ENCODE data around the gene FRA10AC1. TPM values are rescaled to one million over a fixed set of nuclear protein-coding genes. Genes with fewer than 3 reads are reported as not detected.

The FRA10AC1 gene
- total and polyA plus RNA-seq, 7 donors: 6.4 to 15.0 (median 13.2) TPM

DNA sequence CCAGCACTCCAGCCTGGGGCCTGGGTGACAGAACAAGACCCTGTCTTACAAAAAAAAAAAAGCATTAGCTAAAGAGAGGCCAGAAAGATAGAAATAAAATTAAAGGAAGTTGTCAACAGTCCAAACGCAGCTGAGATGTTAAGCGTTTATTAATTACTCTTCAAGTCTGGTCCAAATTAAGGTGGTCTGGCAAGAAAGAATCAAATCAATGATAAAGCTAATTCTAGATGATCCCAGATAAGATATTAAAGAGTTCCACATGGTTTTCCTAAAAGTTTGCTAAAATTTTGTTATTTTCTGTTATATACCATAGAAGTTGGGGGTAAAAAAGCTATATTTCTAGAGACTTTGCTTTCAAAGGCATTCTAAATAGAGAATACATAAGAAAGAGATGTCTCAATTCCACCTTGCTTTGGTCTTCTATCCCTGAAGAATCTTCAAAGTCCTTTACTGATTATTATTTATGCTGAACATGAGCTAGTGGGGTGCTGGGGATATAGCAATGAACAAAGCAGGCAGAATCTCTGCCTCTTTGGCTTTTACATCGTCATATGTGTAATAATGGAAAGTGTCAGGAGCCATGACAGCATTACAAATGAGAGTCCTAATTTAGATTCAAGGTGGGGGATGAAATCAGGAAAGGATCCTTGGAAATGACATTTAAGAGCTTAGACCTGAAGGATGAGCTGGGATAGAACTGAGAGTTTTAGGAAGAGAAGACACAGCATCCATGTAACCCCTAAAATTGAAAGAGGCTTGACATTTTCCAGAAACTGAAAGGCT, 23.4 kb downstream of the FRA10AC1 start:
- DNase-seq (no peak), ATAC-seq (no peak)
- Histone ChIP-seq H3K27ac (no peak overlapping the region), H3K4me1 (no peaks in the 10 kb centered on the region), H3K36me3 (ENCODE audit: insufficient read depth in 1 of 2, low read depth in 1 of 2) (peaks cover 7 to 97% of the 10 kb centered on the region in 2 donors), H3K9me3 (no peaks in the 10 kb centered on the region), H3K4me3 (no peak overlapping the region), H3K27me3 (ENCODE audit: insufficient read depth in 3 of 3, low read length in 2 of 3) (no peaks in the 10 kb centered on the region)
- 75 to 90% (median 84%) methylated on average over 3 of the region's 3 CpGs for WGBS, 3 donors
- intact Hi-C loops (cut with DNase I): no loop called here
- TF ChIP-seq, protein P1, sequence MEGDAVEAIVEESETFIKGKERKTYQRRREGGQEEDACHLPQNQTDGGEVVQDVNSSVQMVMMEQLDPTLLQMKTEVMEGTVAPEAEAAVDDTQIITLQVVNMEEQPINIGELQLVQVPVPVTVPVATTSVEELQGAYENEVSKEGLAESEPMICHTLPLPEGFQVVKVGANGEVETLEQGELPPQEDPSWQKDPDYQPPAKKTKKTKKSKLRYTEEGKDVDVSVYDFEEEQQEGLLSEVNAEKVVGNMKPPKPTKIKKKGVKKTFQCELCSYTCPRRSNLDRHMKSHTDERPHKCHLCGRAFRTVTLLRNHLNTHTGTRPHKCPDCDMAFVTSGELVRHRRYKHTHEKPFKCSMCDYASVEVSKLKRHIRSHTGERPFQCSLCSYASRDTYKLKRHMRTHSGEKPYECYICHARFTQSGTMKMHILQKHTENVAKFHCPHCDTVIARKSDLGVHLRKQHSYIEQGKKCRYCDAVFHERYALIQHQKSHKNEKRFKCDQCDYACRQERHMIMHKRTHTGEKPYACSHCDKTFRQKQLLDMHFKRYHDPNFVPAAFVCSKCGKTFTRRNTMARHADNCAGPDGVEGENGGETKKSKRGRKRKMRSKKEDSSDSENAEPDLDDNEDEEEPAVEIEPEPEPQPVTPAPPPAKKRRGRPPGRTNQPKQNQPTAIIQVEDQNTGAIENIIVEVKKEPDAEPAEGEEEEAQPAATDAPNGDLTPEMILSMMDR (IDR thresholded peaks at IDR 0.05): no peak

DNA sequence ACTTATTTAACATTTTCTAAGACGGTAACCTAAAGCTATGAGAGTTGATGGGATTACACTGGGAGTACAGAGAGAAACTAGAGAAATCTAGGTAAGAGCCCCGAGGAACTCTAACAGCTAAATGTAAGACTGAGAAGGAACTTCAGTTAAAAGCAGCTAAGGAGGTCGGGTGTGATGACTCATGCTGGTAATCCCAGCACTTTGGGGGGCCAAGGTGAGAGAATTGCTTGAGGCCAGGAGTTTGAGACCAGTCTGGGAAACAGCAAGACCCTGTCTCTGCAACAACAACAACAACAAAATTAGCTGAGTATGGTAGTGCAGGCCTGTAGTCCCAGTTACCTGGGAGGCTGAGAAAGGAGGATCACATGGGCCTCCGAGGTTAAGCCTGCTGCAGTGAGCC, 24.0 kb downstream of the FRA10AC1 start:
- no peak for ATAC-seq
- Histone ChIP-seq H3K36me3 (ENCODE audit: insufficient read depth in 1 of 2, low read depth in 1 of 2) (peaks cover 7 to 97% of the 10 kb centered on the region in 2 donors), H3K4me1 (no peaks in the 10 kb centered on the region), H3K4me3 (no peak overlapping the region), H3K27ac (no peak overlapping the region), H3K9me3 (no peaks in the 10 kb centered on the region), H3K27me3 (ENCODE audit: insufficient read depth in 3 of 3, low read length in 2 of 3) (no peaks in the 10 kb centered on the region)
- intact Hi-C loops (cut with DNase I): no loop called here
- 88 to 92% (median 89%) methylated on average over 4 of the region's 4 CpGs for WGBS, 3 donors
- no peak for DNase-seq
- TF ChIP-seq, protein P1 (IDR thresholded peaks at IDR 0.05): no peak

- H3K4me1 ChIP-seq: no peaks in the 10 kb centered on the region
- no peaks in the 10 kb centered on the region for H3K9me3 ChIP-seq
- TF ChIP-seq, protein P1 (IDR thresholded peaks at IDR 0.05): no peak
- ATAC-seq (no peak), DNase-seq (no peak)
- WGBS, 3 donors: 91 to 96% (median 95%) methylated on average over 2 of the region's 2 CpGs
- intact Hi-C loops (cut with DNase I): no loop called here
- no peak overlapping the region for H3K4me3 ChIP-seq
- H3K27me3 ChIP-seq (ENCODE audit: insufficient read depth in 3 of 3, low read length in 2 of 3): no peaks in the 10 kb centered on the region
- peaks cover 7 to 98% of the 10 kb centered on the region in 2 donors for H3K36me3 ChIP-seq (ENCODE audit: insufficient read depth in 1 of 2, low read depth in 1 of 2)
- no peak overlapping the region for H3K27ac ChIP-seq
Measured at GRCh38 chr10:93673791-93674190, 28.6 kb downstream of the FRA10AC1 start.

GRCh38 chr10:93672890-93673289, 29.5 kb downstream of the FRA10AC1 start:
- no peak overlapping the region for H3K27ac ChIP-seq
- ATAC-seq: no peak

More at GRCh38 chr10:93672890-93673289, 29.5 kb downstream of the FRA10AC1 start:
- TF ChIP-seq, protein P1 (IDR thresholded peaks at IDR 0.05): no peak
- intact Hi-C loops (cut with DNase I): no loop called here
- Histone ChIP-seq H3K36me3 (ENCODE audit: insufficient read depth in 1 of 2, low read depth in 1 of 2) (peaks cover 2 to 99% of the 10 kb centered on the region in 2 donors), H3K9me3 (no peaks in the 10 kb centered on the region), H3K4me3 (no peak overlapping the region), H3K4me1 (no peaks in the 10 kb centered on the region), H3K27me3 (ENCODE audit: insufficient read depth in 3 of 3, low read length in 2 of 3) (no peaks in the 10 kb centered on the region)
- WGBS, 3 donors: 83 to 91% (median 83%) methylated on average over 2 of the region's 2 CpGs
- DNase-seq: no peak

All from psoas muscle (tissue), 8 donors.